Stimulated activated CD4-positive, alpha-beta T cell treated with anti-CD3 and anti-CD28 coated beads, TNF-alpha, amount 100 ng/mL, for 48 hours (primary cell): Measurements from ENCODE around the gene ANKRD33B.
"Not testable (repeated sequence)": the region's sequence is repeated elsewhere in the genome, so short reads cannot be mapped to it uniquely, and the experiment has no call there.

ENCODE experiments used
- DNase-seq, 3 donors: peaks; one replicate each; pipeline ENCODE4 v3.0.0-alpha.2; 2020; ENCODE audit warnings: low read depth in 3 of 3

ANKRD33B gene

DNA sequence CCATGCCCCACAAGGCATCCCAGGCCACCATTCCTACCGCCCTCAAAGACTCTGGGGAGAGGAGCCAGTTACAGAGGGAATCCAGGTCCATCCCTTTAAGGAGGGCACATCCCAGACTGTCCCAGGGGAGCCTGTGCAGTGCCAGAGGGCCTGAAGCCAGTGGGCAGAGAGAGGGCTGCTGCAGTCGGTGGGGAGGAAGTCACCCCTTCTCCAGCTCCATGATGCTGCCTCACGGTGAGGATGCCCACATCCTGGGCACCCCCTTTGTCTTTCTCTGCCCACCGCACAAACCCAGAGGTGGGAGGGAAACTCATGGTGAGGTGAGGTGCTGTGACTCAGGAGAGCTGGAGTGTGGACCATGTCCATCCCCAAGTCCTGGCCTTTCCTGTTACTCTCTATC is 26.2 kb upstream of the ANKRD33B start:
- DNase-seq = no peak

DNA sequence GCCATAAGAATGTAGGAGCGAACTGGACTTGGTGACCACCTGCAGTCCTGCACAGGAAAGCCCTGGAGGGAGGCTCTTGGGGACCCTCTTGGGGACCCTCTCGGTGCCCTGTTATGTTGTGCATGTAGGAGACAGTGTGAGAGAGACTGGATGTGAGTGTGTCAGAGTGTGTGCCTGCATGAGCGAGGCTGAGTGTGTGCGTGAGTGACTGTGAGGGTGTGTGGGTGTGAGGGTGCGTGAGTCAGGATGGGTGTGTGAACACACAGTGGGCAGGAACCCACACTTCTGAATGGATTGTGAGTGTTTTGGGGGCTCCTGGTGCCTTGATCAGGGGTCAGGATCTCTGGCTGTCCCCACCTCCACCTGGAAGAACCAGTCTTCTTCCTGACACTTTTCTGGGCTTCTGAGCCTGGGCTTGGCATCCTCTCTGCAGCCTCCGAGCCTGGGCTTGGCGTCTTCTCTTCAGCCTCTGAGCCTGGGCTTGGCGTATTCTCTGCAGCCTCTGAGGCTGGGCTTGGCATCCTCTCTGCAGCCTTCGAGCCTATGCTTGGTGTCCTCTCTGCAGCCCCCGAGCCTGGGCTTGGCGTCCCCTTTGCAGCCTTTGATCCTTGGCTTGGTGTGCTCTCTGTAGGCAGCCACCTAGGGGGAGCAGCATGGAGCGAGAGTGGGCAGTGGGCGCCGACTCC is 25.6 kb upstream of the ANKRD33B start:
- DNase-seq = no peak

GRCh38 chr5:10538789-10539686 is 24.8 kb upstream of the ANKRD33B start:
- no peak for DNase-seq

- no peak for DNase-seq
Observed at GRCh38 chr5:10539687-10539998, 24.2 kb upstream of the ANKRD33B start.

GRCh38 chr5:10540036-10540544 is 23.8 kb upstream of the ANKRD33B start:
- DNase-seq = no peak

- DNase-seq = no peak
Observed at GRCh38 chr5:10540951-10541646, 22.8 kb upstream of the ANKRD33B start.

DNA sequence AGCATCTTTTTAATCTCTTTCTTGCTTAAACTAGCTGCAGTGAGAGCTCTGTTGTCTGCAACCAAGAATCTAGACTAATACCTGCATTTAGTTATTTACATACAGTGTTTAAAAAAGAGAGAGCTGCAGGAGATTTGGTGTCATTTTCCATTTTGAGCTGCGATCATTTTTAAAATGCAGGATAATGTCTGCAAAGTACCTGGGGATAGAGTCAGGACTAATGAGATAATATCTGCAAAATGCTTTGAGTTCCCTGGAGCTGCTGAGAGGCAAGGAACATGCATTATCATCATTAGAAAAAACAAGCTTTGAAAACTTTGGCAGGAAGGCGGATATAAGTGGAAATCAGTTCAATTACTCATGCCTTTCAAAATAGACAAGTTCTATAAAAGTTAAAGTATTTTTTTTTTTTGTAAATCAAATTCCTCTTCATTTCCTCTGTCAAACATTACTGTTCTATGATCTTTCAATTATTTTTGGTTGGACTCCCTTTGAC is 21.8 kb upstream of the ANKRD33B start:
- DNase-seq = no peak

- DNase-seq = no peak
Observed at GRCh38 chr5:10543585-10544040, 20.3 kb upstream of the ANKRD33B start.

- DNase-seq = no peak
Observed at GRCh38 chr5:10545084-10545483, 18.8 kb upstream of the ANKRD33B start.

GRCh38 chr5:10546186-10546585 is 17.7 kb upstream of the ANKRD33B start:
- DNase-seq = no peak

DNA sequence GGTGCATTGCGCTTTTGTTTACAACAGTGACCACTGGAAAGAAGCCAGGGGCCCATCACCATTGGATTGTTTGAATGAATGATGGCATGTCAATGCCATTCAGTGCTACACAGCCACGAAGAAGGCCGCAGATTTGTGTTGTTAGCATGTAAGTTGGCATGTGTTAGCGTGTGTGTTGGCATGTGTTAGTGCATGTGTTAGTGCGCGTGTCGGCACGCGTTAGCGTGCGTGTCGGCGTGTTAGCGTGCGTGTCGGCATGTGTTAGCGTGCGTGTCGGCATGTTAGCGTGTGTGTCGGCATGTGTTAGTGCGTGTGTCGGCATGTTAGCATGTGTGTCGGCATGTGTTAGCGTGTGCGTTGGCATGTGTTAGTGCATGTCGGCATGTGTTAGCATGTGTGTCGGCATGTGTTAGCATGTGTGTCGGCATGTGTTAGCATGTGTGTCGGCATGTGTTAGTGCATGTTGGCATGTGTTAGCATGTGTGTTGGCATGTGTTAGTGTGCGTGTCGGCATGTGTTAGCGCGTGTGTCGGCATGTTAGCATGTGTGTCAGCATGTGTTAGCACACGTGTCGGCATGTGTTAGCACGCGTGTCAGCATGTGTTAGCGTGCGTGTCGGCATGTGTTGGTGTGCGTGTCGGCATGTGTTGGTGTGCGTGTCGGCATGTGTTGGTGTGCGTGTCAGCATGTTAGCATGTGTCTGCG is 15.3 kb upstream of the ANKRD33B start:
- no peak for DNase-seq

DNA sequence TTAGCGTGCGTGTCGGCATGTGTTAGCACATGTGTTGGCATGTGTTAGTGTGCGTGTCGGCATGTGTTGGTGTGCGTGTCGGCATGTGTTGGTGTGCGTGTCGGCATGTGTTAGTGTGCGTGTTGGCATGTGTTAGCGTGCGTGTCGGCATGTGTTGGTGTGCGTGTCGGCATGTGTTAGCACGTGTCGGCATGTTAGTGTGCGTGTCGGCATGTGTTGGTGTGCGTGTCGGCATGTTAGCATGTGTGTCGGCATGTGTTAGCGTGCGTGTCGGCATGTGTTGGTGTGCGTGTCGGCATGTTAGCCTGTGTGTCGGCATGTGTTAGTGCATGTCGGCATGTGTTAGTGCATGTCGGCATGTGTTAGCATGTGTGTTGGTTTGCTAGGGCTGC is 14.8 kb upstream of the ANKRD33B start:
- not testable (repeated sequence) for DNase-seq

DNA sequence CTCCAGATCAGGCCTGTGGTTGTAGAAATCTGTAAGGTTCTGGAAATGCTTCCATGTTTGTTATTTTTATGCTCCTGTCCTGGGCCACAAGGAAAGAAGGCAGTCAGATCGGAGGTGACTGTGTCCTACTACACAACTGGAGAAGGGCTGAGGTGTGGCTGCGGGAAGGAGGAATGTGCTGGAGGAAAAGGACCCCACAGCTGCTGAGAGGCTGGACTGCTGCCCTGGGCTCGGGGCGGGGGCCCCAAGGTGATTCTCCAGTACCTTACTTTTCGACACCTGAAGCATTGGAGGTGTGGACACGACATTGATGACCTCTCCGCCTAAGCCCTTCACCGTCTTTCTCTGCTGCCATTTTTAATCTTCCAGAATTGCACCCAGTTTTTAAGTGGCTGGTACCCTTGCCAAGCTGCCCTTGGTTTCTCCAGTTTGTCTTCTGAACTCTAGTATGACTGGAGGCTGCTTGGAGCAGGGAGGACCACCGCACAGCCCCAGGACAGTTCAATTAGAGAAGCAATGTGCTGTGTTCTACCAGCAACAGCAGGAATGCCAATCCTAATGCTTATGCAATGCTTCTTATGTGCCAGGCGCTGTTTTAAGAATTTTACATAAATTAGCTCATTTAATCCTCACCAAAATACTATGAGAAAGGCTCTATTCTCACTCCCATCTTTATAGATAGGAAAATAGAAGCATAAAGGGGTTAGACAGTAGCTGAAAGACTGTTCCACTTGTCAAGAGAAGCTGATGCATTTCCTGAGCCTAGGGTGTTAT is 13.5 kb upstream of the ANKRD33B start:
- no peak for DNase-seq

- no peak for DNase-seq
Observed at GRCh38 chr5:10551782-10552138, 12.1 kb upstream of the ANKRD33B start.

DNA sequence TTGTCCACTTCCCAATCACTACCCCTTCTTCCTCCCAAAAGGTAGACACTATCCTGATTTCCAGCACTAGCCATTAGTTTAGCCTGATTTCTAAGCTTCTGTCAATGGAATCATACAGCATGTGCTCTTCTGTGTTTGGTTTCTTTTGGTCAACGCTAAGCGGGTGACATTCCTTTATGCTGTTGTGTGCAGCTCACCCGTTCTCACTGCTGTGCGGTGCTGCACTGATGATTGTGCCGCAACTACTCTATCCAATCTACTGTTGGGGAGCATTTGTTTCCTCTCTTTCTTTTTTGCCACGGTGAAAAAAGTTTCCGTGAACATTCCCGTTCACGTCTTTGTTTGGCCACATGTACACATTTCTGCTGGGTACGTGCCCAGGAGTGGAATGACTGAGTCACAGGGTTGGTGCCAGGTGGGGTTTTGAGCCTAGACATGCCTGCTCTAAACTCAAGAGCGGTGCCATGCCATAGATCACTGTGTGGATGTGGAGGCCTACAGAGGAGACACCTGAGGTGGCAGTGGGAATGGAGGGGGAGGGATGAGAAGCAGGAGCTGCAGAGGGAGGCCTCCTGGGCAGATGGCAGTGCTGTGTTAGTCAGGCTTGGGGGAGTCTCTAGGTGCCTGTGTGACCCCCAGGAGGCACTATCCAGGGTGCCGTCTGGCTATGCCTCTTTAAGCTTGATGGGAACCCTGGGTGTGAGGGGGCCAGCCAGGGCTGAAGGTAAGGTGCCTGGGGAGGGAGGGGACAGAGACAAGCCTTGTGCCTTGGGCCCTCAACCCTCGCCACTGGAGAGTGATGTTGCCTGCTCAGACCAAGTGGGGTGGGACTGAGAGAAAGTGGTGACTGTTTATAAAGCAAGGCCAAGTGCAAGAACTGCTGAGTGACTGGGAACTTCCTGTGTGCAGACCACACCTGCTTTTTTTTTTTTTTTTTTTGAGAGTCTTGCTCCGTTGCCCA is 11.4 kb upstream of the ANKRD33B start:
- DNase-seq = no peak

DNA sequence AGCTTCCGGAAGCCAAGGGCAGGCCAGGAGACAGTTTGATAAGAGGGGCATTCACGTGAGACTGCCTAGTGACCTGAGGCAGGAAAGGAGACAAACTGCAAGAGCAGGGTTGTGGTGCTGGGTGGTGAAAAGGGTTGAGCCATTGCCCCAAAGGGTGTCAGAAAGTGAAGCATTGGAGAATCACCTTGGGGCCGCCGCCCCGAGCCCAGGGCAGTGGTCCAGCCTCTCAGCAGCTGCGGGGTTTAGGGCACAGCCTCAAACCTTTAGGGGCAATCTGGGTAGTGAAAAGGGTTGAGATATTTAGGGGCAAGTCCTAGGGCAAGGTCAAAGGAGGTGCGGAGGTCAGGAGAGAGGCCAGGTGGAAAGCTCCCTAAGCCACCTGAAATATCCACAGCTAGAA is 10.4 kb upstream of the ANKRD33B start:
- no peak for DNase-seq

DNA sequence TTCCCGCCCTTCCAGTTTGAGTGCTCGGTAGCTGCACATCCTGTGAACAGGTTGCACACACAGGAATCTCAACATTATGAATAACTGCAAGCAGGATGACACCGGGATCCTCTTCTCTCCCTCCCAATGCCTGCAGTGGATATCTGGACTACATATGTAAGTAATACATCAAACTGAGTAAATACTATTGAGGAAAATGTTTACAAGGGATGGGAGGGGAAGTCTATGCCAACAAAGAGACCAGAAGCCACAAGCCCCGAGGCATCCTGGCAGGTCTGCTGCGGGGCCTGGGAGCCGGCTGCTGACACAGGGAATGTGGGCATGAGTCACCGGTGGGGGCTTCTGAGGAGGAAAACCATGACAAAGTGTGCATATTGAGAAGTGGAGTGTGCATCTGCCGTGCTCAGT is 8.6 kb upstream of the ANKRD33B start:
- DNase-seq = no peak

DNA sequence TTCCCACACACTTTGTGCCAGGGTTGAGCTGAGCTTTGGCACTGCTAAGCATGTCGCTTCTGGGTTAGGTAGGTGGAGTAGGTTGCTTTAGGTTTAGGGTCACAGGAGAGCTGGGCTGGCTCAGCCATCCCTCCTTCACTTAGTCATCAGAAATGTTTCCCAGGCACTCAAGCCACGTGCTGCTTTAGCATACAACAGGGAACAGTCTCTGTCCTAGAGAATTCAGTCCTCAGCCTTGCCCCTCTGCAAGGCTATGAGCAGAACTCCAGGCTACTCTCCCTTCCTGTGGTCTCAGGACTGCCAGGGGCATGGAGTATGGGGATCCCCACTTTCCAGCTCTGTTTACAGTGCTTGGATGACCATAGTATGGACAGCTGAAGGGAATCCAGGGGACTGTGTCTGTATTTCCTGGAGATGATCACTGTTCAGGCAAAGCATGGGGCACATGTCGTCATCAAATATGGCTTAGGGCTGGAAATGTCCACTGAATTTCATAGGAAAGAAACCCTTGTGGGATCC is 7.5 kb upstream of the ANKRD33B start:
- no peak for DNase-seq
